Measurements from ENCODE around the gene CLHC1. TPM values are rescaled to one million over a fixed set of nuclear protein-coding genes. Genes with fewer than 3 reads are reported as not detected.

CLHC1 gene
- total and polyA plus RNA-seq, 2 donors (not counting 3 experiments of a cell fraction or from before 2014, with no cell fraction given), result 2.4 to 12.3 TPM

DNA sequence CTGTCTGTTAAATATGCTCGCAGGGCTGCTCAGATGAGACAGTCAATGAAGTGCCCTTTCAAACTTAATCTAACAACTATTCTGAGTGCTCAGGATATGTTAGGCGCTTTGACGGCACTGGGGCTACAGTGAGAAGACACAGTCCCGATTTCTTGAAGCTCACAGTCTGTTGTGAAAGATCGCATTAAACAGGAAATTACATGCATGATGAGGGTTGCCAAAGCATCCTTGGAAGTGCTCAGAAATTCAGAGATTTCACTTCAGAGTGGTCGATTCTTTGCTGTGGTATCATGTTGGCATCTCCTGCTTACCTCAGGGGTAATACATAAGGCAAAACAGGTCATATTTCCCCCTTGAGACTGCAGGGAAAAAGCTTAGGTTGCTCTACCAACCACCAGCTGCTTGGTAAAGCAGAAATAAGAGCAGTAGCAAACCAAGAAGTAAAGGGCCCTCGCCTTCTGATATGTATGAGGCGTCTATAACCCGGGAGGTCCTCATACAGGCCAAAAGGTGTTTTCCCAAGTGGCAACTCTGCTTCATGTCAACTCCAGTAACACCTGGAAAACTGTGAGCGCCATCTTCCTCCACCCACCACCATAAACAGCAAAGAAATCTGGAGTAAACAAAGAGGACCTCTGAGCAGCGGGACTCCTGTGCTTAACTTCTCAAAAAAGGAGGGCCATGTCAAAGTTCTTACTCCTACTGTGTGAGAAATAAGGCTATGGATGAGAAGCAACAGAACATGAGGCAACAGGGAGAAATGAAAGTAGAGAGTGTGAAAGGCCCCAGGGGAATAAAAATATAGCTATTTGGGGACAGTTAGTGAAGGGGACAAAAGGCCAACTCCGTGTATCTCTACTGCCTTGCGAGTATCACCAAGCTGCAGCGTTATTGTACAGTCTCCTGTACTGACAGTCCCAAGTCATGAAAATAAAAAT, 79.3 kb downstream of the CLHC1 start:
- Histone ChIP-seq H3K36me3 (ENCODE audit: control insufficient read depth in 2 of 2, extremely low read depth in 1 of 2, insufficient read depth in 2 of 2, low read length in 2 of 2) (no peaks in the 10 kb centered on the region), H4K20me1 (replicated peaks; ENCODE audit: control insufficient read depth, extremely low read depth, insufficient read depth, low read length) (no peaks in the 10 kb centered on the region), H2AFZ (ENCODE audit: low read depth, low read length) (no peak overlapping the region), H3K9me1 (replicated peaks; ENCODE audit: control insufficient read depth, extremely low read depth, insufficient read depth, low read length) (no peaks in the 10 kb centered on the region), H3K27me3 (ENCODE audit: control insufficient read depth in 2 of 2, insufficient read depth in 2 of 2, low read length in 2 of 2) (no peaks in the 10 kb centered on the region), H3K4me2 (ENCODE audit: insufficient read depth, low read length) (no peak overlapping the region), H3K27ac (ENCODE audit: insufficient read depth, low read depth, low read length) (no peak overlapping the region), H3K9ac (replicated peaks; ENCODE audit: extremely low read depth, insufficient read depth, low read length) (no peak overlapping the region), H3K79me2 (ENCODE audit: control insufficient read depth, insufficient read depth, low read length) (no peaks in the 10 kb centered on the region), H3K4me3 (replicated peaks in 1 of 3; ENCODE audit: insufficient read depth in 1 of 3, low read depth in 1 of 3, low read length in 3 of 3) (no peak overlapping the region), H3K4me1 (ENCODE audit: control insufficient read depth, extremely low read depth, insufficient read depth, low read length) (peaks cover 26% of the 10 kb centered on the region), H3K9me3 (replicated peaks; ENCODE audit: control insufficient read depth, insufficient read depth, low read length) (no peaks in the 10 kb centered on the region)
- ChIA-PET CTCF (interaction anchor here (1.0 to 1.6 kb wide), 5 partner anchors 9 to 82 kb away, joined by 3 to 4 read pairs (median 3); no protein-coding TSS in a partner anchor), POLR2A (no interaction called here)
- DNase-seq (ENCODE audit: low read depth, low spot score), result no peak
- no TSS peak for BruUV-seq (replicated peaks)
- intact Hi-C loops (cut with micrococcal nuclease) (no loop called here), dilution Hi-C loops (cut with MboI; ENCODE audit: extremely low pct_ligation_motif_present, low sequenced_read_pairs) (no loop called here)
- no peak for FAIRE-seq
- TF ChIP-seq POLR2A (IDR thresholded peaks at IDR 0.05; ENCODE audit: low read depth, low read length) (no peak), GATA2 (IDR thresholded peaks at IDR 0.05; ENCODE audit: insufficient read depth, insufficient read length, low read depth, low read length) (no peak), JUN (IDR thresholded peaks at IDR 0.05; ENCODE audit: borderline replicate concordance, insufficient read depth, insufficient read length, low read depth) (no peak), MAX (IDR thresholded peaks at IDR 0.05; ENCODE audit: insufficient read depth, insufficient read length) (no peak), EZH2 (IDR thresholded peaks at IDR 0.05; ENCODE audit: borderline replicate concordance, low read depth, low read length, severe bottlenecking) (no peak)
- TF ChIP-seq, protein P1, sequence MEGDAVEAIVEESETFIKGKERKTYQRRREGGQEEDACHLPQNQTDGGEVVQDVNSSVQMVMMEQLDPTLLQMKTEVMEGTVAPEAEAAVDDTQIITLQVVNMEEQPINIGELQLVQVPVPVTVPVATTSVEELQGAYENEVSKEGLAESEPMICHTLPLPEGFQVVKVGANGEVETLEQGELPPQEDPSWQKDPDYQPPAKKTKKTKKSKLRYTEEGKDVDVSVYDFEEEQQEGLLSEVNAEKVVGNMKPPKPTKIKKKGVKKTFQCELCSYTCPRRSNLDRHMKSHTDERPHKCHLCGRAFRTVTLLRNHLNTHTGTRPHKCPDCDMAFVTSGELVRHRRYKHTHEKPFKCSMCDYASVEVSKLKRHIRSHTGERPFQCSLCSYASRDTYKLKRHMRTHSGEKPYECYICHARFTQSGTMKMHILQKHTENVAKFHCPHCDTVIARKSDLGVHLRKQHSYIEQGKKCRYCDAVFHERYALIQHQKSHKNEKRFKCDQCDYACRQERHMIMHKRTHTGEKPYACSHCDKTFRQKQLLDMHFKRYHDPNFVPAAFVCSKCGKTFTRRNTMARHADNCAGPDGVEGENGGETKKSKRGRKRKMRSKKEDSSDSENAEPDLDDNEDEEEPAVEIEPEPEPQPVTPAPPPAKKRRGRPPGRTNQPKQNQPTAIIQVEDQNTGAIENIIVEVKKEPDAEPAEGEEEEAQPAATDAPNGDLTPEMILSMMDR (IDR thresholded peaks at IDR 0.05; ENCODE audit: extremely low read depth in 1 of 2, insufficient read depth in 1 of 2, low read depth in 1 of 2, low read length in 2 of 2), result no peak

Measured in endothelial cell of umbilical vein (primary cell).